C4-2B (cell line): Measurements from ENCODE around the gene FBN3.
"Not testable (repeated sequence)": the region's sequence is repeated elsewhere in the genome, so short reads cannot be mapped to it uniquely, and the experiment has no call there.

ENCODE experiments used
- ZFX ChIP-seq: fragments of 450-650 bp; IDR thresholded peaks from 2 replicates; pipeline ENCODE4 v1.6.1; 2017
- TF ChIP-seq, protein P1 (sequence below): fragments of 450-650 bp; conservative IDR thresholded peaks from 2 replicates; pipeline ENCODE4 v1.5.1; 2017; ENCODE audit warnings: mild to moderate bottlenecking

- TF ChIP-seq, protein P1, sequence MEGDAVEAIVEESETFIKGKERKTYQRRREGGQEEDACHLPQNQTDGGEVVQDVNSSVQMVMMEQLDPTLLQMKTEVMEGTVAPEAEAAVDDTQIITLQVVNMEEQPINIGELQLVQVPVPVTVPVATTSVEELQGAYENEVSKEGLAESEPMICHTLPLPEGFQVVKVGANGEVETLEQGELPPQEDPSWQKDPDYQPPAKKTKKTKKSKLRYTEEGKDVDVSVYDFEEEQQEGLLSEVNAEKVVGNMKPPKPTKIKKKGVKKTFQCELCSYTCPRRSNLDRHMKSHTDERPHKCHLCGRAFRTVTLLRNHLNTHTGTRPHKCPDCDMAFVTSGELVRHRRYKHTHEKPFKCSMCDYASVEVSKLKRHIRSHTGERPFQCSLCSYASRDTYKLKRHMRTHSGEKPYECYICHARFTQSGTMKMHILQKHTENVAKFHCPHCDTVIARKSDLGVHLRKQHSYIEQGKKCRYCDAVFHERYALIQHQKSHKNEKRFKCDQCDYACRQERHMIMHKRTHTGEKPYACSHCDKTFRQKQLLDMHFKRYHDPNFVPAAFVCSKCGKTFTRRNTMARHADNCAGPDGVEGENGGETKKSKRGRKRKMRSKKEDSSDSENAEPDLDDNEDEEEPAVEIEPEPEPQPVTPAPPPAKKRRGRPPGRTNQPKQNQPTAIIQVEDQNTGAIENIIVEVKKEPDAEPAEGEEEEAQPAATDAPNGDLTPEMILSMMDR = not testable (repeated sequence)
- TF ChIP-seq ZFX = not testable (repeated sequence)
Observed at GRCh38 chr19:8159322-8159721, 9.9 kb upstream of the FBN3 start.
